C4-2B (cell line): ENCODE measurements around the gene GLYR1.
"Not testable (repeated sequence)": the region's sequence is repeated elsewhere in the genome, so short reads cannot be mapped to it uniquely, and the experiment has no call there.

Experiments
- H3K27ac ChIP-seq: fragments of 450-650 bp; 2 replicates; pipeline ENCODE4 v1.5.1; 2017
- CTCF ChIP-seq: fragments of 450-650 bp; conservative IDR thresholded peaks from 2 replicates; pipeline ENCODE4 v1.5.1; 2017; ENCODE audit warnings: mild to moderate bottlenecking
- ZFX ChIP-seq: fragments of 450-650 bp; IDR thresholded peaks from 2 replicates; pipeline ENCODE4 v1.6.1; 2017

Gene GLYR1

GRCh38 chr16:4846901-4847773, at the start of gene GLYR1, which contains the start of gene UBN1:
TSS of gene GLYR1 (minus strand) at chr16:4847288. CDS start at chr16:4847265, 23 bp downstream.
TSS of gene UBN1 (plus strand) at chr16:4847481. CDS start at chr16:4852918, 5,437 bp downstream.
- TF ChIP-seq CTCF: no peak
- TF ChIP-seq ZFX: no peak; the same call in 1 of the 2 replicates
- peak within 1 kb of the TSS; percentile 91 for H3K27ac ChIP-seq

DNA sequence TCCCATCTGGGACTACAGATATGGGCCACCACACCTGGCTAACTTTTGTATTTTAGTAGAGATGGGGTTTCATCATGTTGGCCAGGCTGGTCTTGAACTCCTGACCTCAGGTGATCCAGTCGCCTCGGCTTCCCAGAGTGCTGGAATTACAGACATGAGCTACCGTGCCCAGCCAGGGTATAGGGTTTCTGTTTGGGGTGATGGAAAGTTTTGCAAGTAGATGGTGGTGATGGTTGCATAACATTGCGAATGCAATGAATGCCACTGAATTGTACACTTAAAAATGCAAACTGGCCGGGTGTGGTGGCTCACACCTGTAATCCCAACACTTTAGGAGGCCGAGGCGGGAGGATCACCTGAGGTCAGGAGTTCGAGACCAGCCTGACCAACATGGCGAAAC, 49.7 kb upstream of the GLYR1 start:
- not testable (repeated sequence) for H3K27ac ChIP-seq

DNA sequence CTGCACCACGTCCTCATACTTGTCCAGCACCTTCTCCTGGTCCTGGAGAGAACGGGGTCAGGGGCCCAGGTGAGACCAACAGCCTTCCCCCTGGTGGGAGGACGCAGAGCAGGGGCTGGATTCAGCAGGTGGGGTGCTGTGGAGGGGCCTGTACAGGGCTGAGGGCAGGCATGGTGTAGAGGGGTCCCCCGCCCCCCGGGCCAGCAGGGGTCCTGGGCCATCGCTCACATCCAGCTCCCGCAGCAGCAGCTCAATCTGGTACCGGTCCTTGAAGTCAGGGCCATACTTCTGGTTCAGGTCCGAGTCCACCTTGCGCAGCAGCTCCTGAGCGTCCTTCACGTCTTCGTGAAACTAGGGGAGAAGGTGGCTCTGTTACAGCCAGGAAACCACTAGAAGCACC, 48.3 kb upstream of the GLYR1 start:
- TF ChIP-seq ZFX (no peak), CTCF (no peak)
- H3K27ac ChIP-seq: no peak overlapping the region

DNA sequence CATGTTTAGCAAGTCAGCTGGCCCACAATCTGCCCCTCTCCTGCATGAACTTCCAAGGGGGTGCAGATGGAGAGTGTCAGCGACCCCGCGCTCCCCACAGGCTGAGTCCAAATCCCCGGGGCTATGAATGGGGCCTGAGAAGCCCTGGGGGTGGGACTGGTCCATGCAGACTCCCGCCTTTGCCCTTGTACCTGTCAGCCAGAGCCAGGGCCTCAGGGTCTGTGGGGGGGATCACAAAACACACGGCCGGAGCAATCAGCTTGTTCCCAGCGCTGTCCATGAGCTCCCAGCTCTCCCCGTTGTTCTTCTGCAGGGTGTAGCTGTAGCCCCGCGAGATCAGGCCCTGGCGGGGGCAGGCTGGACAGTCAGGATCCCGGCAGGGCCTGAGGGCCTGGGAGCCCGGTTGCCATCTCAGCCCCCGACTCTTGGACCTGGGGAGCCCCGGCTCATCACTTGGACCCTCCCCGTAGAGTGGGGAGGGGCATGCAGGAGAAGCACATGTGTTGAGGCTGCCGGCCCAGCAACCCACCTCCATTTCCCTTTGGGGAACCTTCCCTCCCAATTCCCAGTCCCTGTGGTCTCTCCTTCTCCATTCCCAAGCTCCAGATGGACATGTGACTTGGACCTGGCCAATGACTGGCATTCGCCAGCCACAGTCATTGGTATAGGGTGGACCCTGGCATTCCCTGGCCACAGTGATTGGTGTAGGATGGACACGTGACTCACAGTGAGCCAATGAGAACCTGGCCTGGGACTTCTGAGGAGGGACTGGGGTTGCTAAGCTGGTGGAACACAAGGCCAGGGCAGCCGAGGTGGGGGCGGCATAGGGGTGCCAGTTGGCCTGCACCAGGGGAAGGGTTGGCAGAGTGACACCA, 47.4 kb upstream of the GLYR1 start:
- no peak overlapping the region for H3K27ac ChIP-seq
- TF ChIP-seq CTCF (no peak), ZFX (no peak)

GRCh38 chr16:4893103-4893862, 46.2 kb upstream of the GLYR1 start:
- no peak overlapping the region for H3K27ac ChIP-seq
- no peak for TF ChIP-seq CTCF
- TF ChIP-seq ZFX: no peak

- H3K27ac ChIP-seq: no peak overlapping the region
- no peak for TF ChIP-seq ZFX
- no peak for TF ChIP-seq CTCF
These were observed 45.4 kb upstream of the GLYR1 start for GRCh38 chr16:4892361-4893102.

DNA sequence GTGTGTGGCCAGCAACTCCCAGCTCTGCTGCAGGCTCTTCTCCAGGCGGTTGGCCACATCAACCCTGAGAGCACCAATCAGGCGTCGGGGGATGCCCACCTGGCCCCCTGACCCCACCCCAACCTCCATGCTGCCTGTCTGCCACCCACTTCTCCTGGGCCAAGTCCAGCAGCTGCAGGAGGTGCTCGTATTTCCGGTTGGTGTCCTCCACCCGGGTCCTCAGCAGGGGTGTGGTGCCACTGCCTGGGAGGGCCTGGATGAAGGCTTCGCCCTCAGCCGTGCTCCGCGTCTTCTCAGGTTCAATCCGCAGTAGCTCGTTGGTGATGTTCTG, 44.8 kb upstream of the GLYR1 start:
- H3K27ac ChIP-seq: no peak overlapping the region
- no peak for TF ChIP-seq ZFX
- no peak for TF ChIP-seq CTCF
